Measurements from ENCODE around the gene PODXL.
"Not testable (repeated sequence)": the region's sequence is repeated elsewhere in the genome, so short reads cannot be mapped to it uniquely, and the experiment has no call there.

The PODXL gene

DNA sequence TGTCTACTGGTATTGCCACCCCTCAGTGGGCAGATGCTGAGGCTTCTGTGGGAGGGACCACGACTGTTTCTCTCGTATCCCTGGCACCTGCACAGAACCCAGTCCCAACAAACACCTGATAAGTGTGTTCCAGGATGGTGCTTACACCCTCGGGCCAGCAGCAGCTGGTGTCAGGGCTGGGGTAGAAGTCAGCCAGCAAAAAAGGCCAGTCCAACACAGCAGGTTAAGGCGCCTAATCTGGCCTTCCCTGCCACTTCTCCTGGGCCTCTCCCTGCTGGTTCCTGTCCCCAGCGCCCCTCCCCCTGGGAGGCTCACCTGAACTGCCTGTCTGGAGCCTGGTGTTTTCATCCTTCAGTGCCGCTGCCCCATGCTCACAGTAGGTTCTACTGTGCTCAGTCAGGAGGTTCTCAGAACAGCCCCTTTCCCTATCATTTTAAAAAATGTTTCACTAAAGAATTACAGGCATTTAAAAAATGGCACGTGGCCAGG is 20.0 kb downstream of the PODXL start:
- DNase-seq: no peak

DNA sequence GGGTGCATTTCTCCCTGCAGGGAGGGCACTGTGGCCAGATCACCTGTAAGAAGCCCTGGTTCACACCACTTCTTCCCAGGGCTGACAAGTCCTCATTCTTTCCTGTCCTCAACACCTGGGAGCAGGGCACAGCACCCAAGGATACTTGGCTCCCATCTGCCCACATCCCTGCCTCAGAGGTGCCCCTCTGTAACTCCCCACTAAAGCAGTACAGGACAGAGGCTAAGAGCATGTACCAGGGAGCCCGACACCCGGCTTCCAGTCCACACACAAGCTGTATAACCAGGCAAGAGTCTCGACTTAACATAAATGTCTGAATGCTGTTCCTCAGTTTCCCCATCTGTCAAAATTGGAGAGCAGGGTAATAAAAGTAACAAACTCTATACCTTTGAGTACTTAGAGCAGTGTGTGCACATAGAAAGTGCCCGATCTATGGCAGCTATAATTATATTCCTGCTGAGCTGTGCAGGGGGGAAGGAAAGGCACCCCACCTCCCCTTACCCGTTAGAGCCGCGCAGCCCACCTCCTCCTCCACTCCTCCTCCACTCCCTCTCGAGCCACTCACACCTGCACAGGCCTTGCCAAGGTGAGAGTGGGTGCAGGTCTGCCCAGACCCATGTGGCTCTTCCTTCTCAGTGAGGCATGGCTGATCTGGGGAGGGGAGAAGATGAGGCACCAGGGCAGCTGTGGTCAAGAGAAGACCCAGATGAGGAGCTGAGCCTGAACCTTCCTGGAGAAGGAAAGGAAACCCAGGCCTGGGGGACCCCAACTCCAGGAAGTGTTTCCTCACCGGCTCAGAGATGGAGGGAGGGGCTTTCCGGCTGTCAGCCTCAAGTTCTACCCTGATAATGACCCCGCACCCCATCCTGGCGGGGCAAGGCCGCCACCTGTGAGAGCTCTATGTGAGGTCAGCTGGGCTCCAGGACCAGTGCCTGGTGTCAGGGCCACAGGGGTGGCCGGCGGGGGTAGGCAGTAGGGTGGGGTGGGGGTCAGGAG is 22.6 kb downstream of the PODXL start:
- no peak for DNase-seq

DNA sequence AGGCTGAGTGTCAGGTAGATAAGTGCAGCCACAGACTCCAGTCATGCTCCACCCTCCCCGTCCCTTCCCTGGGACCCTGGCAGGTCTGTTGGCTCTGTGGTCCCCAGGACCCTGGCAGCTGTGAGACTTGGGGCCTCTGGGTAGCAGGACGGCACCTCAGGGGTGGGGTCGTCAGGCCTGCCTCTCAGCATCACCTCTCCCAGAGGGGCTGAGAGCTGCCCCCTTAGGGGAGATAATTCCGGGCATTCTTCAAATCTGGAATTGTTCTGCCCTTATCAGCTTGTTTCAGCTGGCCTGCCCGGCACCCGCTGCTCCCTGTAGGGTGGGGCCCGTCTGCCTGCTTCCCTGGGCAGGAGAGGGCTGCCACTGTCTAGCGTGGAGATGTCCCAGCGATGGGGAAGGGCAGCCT is 23.3 kb downstream of the PODXL start:
- no peak for DNase-seq

DNA sequence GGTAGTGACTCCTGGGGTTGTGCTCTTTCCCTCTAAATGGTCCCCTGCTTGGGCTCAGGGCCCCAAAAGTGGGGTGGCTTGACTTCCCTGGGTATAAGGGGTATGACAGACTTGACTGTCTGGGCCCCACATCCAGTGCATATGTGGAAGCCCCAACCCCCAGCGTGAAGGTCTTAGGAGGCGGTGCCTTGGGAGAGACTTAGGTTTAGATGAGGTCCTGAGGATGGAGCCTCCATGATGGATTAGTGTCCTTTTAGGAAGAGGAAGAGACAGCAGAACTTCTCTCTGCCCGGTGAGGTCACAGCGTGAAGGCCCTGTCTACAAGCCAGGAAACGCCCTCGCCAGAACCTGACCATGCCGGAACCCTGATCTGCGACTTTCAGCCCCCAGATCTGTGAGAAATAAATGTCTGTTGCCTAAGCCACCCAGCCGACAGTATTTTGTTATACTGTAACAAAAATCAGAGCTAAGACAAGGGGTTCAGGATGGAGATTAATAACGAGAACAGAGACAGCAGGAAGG is 23.8 kb downstream of the PODXL start:
- DNase-seq: no peak

DNA sequence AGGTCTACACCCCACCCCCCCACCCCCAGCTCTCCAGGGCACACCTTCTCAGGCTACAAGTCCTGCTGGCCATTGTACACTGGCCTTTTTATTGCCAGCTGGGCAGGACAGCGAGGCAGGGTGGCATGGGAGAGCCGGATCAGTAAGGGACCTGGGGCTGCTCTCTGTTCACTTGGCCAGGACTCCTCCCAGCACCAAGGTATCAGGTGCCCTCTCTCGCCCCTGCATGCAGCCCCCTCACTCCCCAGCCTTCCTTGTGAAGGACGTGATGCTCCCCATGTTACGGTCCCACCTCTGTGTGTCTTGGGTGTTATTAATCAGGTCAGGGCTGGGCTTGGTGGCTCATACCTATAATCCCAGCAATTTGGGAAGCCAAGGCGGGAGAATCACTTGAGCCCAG is 26.3 kb downstream of the PODXL start:
- DNase-seq: no peak

DNA sequence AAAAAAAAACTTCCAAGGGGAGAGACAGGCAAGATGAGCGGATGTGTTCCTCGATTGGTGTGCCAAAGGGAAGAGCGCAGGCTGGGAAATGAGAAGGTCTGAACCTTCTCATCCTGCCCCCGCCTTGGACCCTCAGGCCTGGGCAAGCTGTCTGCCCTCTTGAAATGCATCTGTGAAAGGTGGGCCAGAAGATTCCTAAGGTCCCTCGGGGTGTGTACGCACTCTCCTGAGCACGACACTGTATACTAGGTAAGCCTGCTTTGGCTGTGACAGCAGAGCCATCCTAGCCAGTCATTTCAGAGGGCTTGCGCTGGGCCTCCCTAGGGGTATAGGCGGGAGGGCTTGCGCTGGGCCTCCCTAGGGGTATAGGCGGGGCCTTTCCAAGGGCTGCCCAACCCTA is 26.8 kb downstream of the PODXL start:
- no peak for DNase-seq

DNA sequence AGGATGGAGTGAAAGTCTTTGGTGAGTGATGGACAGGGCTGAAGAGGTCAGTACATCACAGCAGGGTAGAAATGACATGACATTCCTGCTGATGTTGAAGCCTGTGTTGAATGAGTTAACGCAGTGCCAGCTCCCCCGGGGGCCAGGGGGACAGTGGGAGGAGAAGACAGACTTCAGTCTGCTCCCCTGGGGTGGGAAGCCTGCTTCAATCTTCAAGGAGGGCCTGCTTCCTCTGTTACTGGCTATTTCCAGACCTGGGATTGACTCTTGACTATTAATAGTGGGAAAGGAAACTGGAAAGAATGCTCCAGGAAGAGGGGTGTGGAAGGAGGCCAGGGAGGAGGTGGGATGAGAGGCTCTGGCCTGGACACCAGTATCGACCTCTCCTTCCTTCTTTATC is 27.2 kb downstream of the PODXL start:
- DNase-seq: no peak

DNA sequence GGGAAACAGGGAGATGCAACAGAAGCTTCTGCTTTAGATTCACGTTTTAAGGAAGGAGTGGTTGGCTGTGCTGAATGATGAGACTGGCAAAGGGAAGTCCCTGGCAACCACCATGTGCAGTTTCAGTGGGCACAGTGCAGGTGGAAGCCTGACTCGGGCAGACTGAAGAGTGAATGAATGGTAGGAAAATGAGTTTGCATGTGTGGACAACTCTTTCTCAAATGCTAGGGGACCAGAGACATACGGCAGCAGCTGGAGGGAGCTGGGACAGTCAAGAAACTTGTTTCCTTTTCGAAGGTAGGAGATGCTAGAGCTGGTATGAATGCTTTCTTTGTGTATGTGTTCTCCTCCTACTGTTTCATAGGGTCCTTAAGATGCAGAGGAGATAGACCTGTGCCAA is 29.0 kb downstream of the PODXL start:
- DNase-seq: no peak

DNA sequence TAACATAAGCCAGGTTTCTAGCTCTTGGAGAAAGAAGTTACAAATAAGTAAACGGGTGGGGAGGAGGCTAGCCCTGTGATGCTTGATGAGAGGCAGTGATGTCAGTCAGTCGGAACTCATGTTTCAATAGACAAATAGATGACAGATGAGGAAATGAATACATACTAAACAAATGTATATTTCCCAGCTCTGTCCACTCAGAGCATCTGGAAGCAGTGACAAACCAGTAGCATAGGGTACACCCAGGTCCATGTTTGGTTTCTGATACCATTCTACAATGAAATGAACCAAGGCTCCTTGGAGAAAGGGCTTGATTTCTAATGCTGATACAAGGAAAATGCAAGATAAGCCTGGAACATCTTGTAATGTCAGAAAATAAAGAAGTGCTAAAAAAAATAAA is 30.6 kb downstream of the PODXL start:
- no peak for DNase-seq

DNA sequence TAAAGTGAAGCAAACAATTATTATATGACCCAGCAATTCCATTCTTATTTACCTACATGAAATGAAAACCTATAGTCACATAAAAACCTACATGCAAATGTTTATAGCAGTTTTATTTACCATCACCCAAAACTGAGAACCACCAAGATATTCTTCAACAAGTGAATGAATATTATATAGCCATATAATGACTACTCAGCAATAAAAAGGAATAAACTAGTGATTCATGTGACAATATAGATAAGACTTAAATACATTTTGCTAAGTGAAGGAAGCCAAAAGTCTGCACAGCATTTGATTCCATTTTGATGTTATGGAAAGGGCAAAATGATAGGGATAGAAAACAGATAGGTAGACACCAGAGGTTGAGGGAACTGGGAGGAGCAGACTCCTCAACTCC is 31.7 kb downstream of the PODXL start:
- no peak for DNase-seq

DNA sequence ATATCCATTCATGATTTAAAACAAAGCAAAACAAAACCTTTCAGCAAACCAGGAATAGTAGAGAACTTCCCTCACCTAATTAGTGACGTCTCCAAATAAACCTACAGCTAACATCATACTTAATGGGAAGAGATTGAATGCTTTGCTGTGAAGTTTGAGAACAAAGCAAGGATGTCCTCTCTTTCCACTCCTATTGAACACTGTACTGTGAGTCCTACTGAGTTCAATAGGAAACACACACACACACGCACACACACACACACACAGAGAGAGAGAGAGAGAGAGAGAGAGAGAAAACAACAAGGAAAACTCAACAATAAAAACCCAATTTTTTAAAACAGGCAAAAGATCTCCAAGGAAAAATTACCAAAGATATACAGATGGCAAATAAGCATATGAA is 32.3 kb downstream of the PODXL start:
- DNase-seq: no peak

DNA sequence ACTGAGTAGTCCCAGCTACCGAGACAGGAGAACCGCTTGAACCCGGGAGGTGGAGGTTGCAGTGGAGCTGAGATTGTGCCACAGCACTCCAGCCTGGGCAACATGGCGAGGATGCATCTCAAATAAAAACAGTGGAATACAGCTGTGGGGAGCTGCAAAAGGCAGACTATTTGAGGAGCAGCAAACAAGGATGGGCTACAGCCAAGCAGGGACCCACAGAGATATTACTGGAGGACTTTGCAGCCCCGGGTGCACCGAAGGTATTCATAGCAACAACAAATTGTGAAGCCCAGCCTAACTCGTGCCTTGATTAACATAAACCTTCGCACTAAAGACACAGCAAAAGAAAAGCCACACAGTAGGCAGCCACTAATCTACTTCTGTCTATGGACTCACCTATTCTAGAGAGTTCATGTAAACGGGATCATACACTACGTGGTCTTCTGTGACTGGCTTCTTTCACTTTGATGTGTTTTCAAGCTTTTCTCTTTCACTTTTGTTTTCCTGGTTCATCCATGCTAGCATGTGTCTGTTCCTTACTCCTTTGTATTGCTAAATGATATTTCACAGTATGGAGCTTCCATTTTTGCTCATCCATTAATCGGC is 34.0 kb downstream of the PODXL start:
- no peak for DNase-seq

DNA sequence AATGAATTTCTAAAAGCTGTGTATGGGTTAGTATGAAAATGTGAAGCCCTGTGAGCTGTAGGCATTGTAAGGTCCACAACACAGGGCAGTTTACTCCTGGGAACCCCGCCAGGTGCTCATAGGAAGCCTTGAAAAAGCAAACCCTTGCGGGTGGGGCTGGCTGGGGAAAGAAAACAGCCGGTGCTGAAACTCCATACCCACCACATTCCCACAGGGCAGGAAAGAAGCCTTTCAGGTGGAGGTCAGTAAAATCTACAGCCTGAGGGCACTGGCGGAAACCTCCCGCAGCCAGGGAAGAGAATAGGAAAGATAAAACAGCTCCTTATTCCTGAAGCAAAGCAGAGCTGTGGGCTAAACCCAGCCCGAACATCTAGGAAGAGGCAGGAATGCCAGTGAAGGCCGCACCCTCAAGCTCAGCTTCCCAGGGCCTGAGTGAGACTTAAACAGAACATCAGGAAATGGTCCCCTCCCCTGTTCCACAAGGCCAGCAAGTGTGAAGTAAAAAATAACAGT is 34.7 kb downstream of the PODXL start:
- no peak for DNase-seq

DNA sequence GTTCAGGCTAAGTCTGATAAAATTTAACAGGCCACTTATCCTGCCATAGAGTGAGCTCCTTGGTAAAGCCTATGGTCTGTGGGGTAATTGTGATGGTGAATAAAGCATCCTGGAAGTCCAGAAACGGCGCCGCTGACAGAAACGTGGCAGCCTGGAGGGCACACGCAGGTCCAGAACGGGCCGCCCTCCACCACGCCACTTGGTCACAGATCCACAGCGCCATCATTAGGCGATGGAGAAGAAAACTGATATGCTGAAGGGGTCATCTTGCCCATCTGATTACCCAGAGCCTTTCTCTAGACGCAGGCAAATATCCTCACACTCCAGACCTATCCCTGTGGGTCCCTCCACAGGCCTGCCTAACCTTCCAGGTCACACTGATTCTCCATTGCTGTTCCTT is 37.8 kb downstream of the PODXL start:
- DNase-seq: no peak

DNA sequence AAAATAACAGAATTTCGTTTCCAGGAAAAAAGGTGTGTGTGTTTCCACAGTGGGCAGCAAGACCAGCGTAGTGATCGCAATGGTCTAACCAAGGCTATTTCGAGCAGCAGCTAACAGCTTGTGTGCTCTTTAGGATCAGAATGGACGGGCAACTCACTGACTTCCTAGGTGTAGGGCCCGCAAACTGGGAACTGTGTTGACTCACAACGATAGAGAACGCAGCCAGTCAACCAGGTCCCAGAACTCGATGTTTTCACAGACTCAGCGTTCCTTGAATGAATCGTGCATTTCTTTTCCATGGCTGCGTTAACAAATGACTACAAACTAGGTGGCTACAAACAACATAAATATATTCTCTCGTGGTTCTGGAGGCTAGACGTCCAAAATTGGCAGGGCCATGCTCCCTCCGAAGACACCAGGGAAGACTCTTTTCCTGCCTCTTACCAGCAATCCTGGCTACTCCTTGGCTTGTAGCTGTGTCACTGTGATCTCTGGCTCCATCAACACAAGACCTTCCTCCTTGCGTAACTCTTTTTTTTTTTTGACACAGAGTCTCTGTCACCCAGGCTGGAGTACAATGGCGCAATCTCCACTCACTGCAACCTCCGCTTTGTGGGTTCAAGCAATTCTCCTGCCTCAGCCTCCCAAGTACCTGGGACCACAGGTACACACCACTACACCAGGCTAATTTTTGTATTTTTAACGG is 39.1 kb downstream of the PODXL start:
- DNase-seq: no peak

DNA sequence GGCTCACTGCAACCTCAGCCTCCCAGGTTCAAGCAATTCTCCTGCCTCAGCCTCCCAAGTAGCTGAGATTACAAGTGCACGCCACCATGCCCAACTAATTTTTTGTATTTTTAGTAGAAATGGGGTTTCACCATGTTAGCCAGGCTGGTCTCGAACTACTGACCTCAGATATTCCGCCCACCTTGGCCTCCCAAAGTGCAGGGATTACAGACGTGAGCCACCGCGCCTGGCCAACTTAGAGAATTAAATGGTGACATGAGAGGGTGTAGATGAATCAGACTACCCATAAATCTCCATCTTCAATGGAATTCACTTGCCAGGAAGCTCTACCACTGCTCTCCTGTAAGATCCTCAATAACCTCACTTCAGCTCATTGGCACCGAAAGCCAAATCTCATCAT is 41.0 kb downstream of the PODXL start:
- not testable (repeated sequence) for DNase-seq

DNA sequence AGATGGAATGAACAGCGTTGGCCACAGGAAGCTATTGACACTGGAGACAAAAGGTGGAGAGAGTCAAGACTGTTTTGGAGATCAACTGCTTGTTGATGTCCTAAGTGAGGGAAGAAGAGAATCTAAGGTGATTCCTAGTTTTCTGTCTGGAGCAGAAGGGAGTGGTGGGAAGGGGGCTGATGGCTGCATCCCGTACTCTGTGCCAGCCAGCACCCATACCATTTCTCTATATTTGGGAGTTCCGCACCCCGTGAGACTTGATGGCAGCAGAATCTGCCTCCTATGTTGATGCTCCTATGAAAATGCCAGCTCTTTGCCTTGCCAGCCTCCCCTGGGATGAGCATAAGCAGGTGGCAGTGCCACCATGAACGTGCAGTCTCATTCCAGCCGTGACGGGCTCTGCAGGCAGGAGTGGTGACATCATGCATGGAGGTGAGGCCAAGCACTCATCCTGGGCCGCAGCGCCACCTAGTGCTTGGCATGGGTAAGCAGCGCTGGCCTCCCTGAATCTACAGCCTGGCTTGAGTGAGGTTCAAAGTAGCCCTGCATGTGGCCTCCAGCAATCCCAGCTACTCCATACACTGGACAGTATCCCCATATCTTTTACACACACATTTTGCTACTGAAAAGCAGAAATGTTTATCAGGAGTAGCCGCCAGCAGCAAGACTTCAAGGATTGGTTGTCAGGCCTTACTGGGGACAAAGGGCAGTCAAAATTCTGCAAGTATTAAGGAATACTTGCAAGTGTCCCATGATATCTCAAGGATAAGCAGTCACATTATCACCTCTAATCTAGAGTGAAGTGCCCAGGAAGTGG is 43.0 kb downstream of the PODXL start:
- peak; percentile 82 for DNase-seq

DNA sequence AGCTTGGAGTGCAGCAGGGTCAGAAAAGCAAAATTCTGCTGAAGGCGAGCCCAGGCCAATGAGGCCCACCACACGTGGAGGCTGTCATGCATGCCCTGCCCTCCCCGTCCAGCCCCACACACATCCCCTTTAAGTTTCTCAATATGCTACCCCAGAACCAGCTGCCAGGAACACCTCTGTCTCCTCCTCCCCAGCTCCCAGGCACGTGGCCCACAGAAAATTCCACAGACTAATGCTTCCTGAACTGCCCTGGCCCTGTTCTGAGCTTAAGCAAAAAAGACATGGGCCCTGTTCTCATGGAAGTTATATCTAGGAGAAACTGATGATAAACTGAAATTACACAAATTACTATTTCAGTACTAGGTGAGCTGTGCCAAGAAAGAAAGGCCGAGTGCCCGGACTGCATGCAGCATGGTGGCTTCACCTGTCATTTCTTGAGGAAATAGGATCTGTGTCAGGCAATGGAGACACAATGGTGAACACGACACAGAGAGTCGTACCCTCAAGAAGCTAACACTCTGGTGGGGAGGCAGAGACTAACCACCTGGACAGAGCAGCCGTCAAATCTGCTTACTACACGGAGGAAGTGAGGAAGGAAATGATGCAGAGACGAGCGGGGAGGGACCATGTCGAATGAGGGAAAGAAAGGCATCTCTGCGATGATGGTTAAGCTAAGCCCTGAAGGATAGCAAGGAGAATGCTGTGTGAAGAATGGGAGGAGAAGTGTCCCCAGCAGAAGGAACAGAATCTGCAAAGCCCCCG is 44.5 kb downstream of the PODXL start:
- DNase-seq: no peak

DNA sequence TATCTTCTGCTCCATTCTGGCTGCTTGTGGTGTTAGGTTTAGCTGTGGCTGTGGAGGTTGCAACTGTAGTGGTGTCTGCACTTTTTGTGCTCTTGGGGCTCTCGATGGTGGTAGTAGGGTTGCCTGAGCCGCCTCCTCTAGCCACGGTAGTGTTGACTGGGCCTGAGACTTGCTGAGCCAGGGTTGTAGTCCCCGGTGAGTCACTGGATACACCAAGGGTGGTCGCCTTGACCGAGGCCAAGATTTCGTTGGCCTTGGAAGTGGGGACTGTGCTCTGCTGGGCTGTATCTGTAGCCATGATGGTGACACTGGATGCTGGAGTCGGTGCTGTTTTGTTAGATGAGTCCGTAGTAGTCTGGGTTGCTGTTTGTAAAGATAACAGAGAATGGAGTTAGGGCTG is 45.4 kb downstream of the PODXL start:
- no peak for DNase-seq

DNA sequence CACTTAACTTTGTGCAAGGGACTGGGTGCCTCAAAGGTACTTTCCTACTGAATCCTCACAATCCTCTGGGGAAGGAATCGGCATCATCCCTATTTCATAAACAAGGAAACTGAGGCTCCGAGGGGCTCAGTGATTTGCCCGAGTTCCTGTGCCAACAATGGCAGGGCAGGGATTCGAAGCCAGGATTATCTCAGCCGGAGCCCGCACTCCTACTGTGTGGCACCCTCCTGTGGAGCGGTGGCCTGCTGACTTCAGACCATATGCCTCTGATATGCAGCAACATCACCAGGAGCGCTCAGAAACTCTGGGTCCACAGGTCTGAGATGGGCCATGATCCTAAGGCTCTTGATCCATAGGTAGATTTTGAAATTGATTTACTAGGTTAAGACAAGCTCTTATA is 46.6 kb downstream of the PODXL start:
- no peak for DNase-seq

DNA sequence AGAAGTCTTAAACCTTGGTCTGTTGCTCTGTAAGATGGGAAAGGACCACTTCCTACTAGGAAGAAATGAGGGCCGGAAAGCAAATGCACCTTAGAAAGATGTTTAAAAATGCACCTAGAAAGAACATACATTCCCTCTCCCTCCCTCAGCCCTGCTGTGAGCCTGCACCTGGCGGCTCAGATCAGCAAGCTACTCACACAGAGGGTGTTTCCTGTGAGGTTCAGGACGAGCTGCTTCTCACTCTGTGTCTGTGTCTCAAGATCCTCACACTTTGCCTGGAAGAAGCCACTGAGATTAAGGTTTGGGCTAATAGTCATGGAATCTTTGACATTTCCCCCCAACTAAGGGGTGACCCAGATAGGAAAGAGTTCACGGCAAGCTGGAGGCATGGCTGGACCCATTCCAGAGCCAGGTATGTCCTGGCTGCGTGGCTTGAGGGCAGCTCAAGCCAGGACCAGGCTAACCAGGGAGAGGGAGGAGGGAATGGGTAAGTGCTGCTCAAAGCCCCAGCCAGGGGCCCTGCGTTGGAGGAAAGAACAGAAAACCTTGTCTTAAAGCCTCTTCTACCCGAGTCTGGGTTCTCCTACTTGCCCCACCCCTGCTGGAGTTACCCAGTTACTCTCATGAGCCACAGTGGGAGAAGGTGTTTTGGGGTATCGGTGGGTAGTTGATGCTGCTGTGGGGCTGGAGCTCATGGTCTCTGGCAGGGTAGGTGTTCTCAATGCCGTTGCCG is 47.5 kb downstream of the PODXL start:
- DNase-seq: no peak

All from right forelimb (tissue), 1 donor.